Measurements from ENCODE around the gene PXYLP1. TPM values are rescaled to one million over a fixed set of nuclear protein-coding genes. Genes with fewer than 3 reads are reported as not detected.
"Not testable (repeated sequence)": the region's sequence is repeated elsewhere in the genome, so short reads cannot be mapped to it uniquely, and the experiment has no call there.

The PXYLP1 gene
- polyA plus RNA-seq, 1 experiment = 11.2 TPM

- 0 out of 2 replicates have a peak, but pooled peaks cover 1% of the 10 kb centered on the region for H3K27me3 ChIP-seq (ENCODE audit: control insufficient read depth, insufficient read depth, low read length)
- CTCF ChIA-PET = interaction anchor here (4.5 kb wide), 1 partner anchor 12 kb away, joined by 24 read pairs; no protein-coding TSS in a partner anchor
- POLR2A ChIA-PET = no interaction called here
- no peak for TF ChIP-seq CTCF (IDR thresholded peaks at IDR 0.05; ENCODE audit: insufficient read depth, low read depth, low read length)
- no peak for DNase-seq (ENCODE audit: low read depth)
- H3K4me3 ChIP-seq (ENCODE audit: low read depth, low read length) = no peak overlapping the region
- no peaks in the 10 kb centered on the region for H3K36me3 ChIP-seq (ENCODE audit: control insufficient read depth, insufficient read depth, low read length)
Measured at GRCh38 chr3:141204343-141204742, 27.3 kb upstream of the PXYLP1 start.

GRCh38 chr3:141211306-141211705 is 20.3 kb upstream of the PXYLP1 start:
- H3K27me3 ChIP-seq (ENCODE audit: control insufficient read depth, insufficient read depth, low read length); H3K4me3 ChIP-seq (ENCODE audit: low read depth, low read length); H3K36me3 ChIP-seq (ENCODE audit: control insufficient read depth, insufficient read depth, low read length); DNase-seq (ENCODE audit: low read depth); POLR2A ChIA-PET; CTCF ChIA-PET: not testable (repeated sequence)

GRCh38 chr3:141212101-141212500 is 19.5 kb upstream of the PXYLP1 start:
- ChIA-PET CTCF (no interaction called here), POLR2A (no interaction called here)
- TF ChIP-seq CTCF (IDR thresholded peaks at IDR 0.05; ENCODE audit: insufficient read depth, low read depth, low read length) = no peak
- Histone ChIP-seq H3K36me3 (ENCODE audit: control insufficient read depth, insufficient read depth, low read length) (no peaks in the 10 kb centered on the region), H3K27me3 (ENCODE audit: control insufficient read depth, insufficient read depth, low read length) (peaks cover 6% of the 10 kb centered on the region), H3K4me3 (ENCODE audit: low read depth, low read length) (no peak overlapping the region)
- DNase-seq (ENCODE audit: low read depth) = no peak

GRCh38 chr3:141212555-141212954 is 19.1 kb upstream of the PXYLP1 start:
- no peak for TF ChIP-seq CTCF (IDR thresholded peaks at IDR 0.05; ENCODE audit: insufficient read depth, low read depth, low read length)
- DNase-seq (ENCODE audit: low read depth) = no peak
- CTCF ChIA-PET = no interaction called here
- Histone ChIP-seq H3K27me3 (ENCODE audit: control insufficient read depth, insufficient read depth, low read length) (peaks cover 6% of the 10 kb centered on the region), H3K36me3 (ENCODE audit: control insufficient read depth, insufficient read depth, low read length) (no peaks in the 10 kb centered on the region), H3K4me3 (ENCODE audit: low read depth, low read length) (no peak overlapping the region)
- POLR2A ChIA-PET = no interaction called here

- Histone ChIP-seq H3K27me3 (ENCODE audit: control insufficient read depth, insufficient read depth, low read length) (peaks cover 10% of the 10 kb centered on the region), H3K36me3 (ENCODE audit: control insufficient read depth, insufficient read depth, low read length) (no peaks in the 10 kb centered on the region), H3K4me3 (ENCODE audit: low read depth, low read length) (no peak overlapping the region)
- no peak for DNase-seq (ENCODE audit: low read depth)
- TF ChIP-seq CTCF (IDR thresholded peaks at IDR 0.05; ENCODE audit: insufficient read depth, low read depth, low read length) = no peak
- ChIA-PET POLR2A (no interaction called here), CTCF (interaction anchor here (0.5 to 1.0 kb wide), 2 partner anchors 25 to 42 kb away, joined by 3 to 5 read pairs; no protein-coding TSS in a partner anchor)
Measured at GRCh38 chr3:141216975-141217374, 14.7 kb upstream of the PXYLP1 start.

- ChIA-PET CTCF (interaction anchor here (0.5 to 1.0 kb wide), 2 partner anchors 25 to 42 kb away, joined by 3 to 5 read pairs; no protein-coding TSS in a partner anchor), POLR2A (no interaction called here)
- peaks cover 10% of the 10 kb centered on the region for H3K27me3 ChIP-seq (ENCODE audit: control insufficient read depth, insufficient read depth, low read length)
Measured at GRCh38 chr3:141217389-141217788, 14.2 kb upstream of the PXYLP1 start.

More at GRCh38 chr3:141217389-141217788, 14.2 kb upstream of the PXYLP1 start:
- no peak overlapping the region for H3K4me3 ChIP-seq (ENCODE audit: low read depth, low read length)
- no peak for TF ChIP-seq CTCF (IDR thresholded peaks at IDR 0.05; ENCODE audit: insufficient read depth, low read depth, low read length)
- no peak for DNase-seq (ENCODE audit: low read depth)
- no peaks in the 10 kb centered on the region for H3K36me3 ChIP-seq (ENCODE audit: control insufficient read depth, insufficient read depth, low read length)
